Stimulated activated CD8-positive, alpha-beta memory T cell treated with anti-CD3 and anti-CD28 coated beads, Interleukin-12 subunit alpha, Interleukin-12 subunit beta, amount 100 ng/mL, for 1 hour (primary cell): ENCODE measurements around the gene C4A.
"Not testable (repeated sequence)": the region's sequence is repeated elsewhere in the genome, so short reads cannot be mapped to it uniquely, and the experiment has no call there.

Experiments used
- DNase-seq: peaks from one replicate; pipeline ENCODE4 v3.0.0-alpha.2; 2020; ENCODE audit warnings: low read depth

C4A gene

DNA sequence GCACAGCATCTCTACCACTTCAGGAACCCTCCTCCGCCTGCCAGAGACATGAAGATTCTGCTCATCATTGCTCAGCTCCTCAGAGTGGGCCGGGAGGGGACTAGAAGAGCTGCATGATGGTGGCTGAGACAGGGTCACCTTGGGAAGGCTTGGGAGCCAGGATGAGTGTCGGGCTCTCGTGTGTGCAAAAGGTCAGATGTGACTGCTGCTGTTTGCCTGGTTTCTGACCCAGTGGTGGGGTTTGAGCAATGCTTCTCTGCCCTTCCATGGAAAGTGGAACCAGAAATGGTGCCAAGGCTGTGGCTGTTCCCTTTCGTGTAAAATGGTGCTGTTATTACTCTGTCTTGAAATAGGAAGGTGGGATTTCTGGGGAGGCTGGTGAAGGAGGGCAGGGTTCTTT, 859 bp upstream of the C4A start:
- not testable (repeated sequence) for DNase-seq

DNA sequence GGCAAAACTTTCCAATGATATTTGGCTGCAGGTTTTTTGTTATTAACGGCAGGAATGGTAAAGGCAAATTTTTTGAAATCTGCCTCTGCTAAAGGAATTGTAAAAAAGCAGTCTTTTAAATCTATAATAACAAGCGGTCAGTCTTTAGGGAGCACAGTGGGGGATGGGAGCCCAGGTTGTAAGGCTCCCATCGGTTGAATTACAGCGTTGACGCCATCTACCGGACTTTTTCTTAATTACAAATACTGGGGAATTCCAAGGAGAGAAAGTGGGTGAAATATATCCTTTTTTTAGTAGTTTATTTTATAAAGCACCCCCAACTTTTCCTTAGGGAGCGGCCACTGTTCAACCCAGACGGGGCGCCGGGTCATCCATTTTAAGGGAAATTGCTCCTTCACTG, 7.5 kb downstream of the C4A start:
- not testable (repeated sequence) for DNase-seq

DNA sequence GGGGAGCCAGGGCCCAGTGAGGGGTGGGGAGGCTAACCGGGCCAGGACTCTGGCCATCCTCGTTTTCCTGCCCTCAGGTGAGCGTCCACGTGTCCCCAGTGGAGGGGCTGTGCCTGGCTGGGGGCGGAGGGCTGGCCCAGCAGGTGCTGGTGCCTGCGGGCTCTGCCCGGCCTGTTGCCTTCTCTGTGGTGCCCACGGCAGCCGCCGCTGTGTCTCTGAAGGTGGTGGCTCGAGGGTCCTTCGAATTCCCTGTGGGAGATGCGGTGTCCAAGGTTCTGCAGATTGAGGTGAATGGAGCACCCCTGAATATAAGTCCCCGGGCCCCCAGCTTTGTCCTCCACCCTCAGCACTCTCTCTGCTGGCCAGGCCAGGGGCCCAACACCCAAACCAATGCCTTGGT, 12.6 kb downstream of the C4A start:
- not testable (repeated sequence) for DNase-seq

DNA sequence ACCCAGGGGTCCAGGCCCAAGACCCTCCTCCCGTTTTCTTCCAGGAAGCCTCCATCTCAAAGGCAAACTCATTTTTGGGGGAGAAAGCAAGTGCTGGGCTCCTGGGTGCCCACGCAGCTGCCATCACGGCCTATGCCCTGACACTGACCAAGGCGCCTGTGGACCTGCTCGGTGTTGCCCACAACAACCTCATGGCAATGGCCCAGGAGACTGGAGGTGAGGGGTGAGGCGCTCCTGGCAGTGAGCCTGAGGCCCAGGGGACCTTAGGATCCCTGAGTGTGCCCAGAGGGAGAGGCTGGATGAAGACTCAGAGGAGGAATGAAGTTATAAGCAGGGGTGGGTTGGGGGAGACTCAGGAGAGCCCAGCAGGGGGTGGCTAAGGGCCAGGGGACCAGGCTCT, 14.5 kb downstream of the C4A start:
- not testable (repeated sequence) for DNase-seq

GRCh38 chr6:32002546-32003268, 20.9 kb downstream of the C4A start:
- not testable (repeated sequence) for DNase-seq

- not testable (repeated sequence) for DNase-seq
These were observed 21.4 kb downstream of the C4A start for GRCh38 chr6:32003301-32003700.

DNA sequence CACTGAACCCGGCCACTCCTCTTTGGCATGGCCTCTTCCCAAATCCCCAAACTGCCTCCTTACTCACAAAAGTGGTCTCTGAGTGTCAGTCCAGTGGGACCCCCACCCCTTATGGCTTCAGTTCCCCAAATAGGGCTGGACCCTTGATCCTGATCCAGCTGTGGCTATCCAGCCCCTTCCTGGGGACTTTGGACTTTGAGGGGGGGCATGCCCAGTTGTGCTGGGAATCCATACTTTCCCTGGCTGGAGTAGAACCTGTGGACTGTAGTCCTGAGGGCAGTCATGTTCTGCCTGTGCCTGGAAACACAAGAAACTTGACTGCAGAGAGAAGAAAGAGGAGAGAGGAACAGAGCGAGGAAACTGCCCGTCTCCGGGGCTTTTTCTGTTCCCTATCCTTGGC, 22.5 kb downstream of the C4A start:
- DNase-seq: not testable (repeated sequence)

GRCh38 chr6:32004864-32005537, 23.1 kb downstream of the C4A start:
- not testable (repeated sequence) for DNase-seq

DNA sequence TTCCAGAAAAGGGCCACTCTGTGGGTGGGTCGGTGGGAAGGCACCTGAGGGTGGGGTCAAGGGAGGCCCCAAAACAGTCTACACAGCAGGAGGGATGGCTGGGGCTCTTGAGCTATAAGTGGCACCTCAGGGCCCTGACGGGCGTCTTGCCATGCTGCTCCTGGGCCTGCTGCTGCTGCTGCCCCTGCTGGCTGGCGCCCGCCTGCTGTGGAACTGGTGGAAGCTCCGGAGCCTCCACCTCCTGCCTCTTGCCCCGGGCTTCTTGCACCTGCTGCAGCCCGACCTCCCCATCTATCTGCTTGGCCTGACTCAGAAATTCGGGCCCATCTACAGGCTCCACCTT, 23.7 kb downstream of the C4A start:
- DNase-seq: not testable (repeated sequence)

DNA sequence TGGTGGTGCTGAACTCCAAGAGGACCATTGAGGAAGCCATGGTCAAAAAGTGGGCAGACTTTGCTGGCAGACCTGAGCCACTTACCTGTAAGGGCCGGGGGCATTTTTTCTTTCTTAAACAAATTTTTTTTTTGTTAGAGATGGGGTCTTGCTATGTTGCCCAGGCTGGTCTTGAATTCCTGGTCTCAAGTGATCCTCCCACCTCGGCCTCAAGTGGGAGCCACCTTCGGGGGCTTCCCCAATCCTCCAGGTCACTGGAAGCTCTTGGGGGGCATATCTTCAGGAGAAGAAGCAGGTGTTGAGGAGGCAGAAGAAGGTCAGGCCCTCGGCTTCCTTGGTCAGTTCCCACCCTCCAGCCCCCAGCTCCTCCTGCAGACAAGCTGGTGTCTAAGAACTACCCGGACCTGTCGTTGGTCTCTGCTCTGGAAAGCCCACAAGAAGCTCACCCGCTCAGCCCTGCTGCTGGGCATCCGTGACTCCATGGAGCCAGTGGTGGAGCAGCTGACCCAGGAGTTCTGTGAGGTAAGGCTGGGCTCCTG, 24.2 kb downstream of the C4A start:
- DNase-seq: not testable (repeated sequence)

DNA sequence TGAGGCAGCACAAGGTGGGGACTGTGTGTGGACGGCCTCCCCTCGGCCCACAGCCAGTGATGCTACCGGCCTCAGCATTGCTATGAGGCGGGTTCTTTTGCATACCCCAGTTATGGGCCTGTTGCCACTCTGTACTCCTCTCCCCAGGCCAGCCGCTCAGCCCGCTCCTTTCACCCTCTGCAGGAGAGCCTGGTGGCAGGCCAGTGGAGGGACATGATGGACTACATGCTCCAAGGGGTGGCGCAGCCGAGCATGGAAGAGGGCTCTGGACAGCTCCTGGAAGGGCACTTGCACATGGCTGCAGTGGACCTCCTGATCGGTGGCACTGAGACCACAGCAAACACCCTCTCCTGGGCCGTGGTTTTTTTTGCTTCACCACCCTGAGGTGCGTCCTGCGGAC, 25.2 kb downstream of the C4A start:
- DNase-seq: not testable (repeated sequence)

GRCh38 chr6:32008037-32008436, 26.2 kb downstream of the C4A start:
- DNase-seq: not testable (repeated sequence)

DNA sequence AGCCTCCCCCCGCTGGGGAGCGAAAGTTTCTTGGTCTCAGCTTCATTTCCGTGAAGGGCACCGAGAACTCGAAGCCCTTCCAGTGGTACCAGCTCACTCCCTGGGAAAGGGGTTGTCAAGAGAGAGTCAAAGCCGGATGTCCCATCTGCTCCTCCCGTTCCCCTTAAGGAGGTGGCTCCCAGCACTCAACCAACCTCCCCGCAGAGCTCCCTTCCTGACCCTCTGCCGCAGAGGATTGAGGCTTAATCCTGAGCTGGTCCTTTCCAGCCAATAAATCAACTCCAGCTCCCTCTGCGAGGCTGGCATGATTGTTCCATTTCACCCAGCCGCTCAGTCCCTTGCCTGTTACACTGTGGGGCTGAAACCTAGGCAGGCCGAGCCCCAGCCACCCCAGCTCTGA, 26.8 kb downstream of the C4A start:
- DNase-seq: not testable (repeated sequence)

DNA sequence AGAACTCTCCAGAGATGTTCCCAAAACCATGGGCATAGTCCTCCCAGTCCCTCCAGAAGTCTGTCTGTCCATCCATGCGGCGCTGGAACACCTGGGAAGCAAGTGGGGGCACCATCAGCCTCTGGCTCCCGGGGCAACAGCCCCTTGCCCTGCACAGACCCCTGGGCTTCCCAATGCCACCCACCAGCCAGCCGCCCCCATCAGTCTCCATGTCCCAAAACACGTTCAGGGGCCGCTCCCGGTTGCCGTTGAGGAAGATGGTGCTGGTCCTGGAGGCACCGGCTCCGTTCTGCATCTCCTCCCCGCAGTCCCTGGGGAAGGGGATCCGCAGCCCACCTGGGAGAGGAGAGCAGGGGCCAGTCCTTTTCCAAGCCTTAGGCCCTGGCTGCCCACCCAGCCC, 27.7 kb downstream of the C4A start:
- DNase-seq: not testable (repeated sequence)

DNA sequence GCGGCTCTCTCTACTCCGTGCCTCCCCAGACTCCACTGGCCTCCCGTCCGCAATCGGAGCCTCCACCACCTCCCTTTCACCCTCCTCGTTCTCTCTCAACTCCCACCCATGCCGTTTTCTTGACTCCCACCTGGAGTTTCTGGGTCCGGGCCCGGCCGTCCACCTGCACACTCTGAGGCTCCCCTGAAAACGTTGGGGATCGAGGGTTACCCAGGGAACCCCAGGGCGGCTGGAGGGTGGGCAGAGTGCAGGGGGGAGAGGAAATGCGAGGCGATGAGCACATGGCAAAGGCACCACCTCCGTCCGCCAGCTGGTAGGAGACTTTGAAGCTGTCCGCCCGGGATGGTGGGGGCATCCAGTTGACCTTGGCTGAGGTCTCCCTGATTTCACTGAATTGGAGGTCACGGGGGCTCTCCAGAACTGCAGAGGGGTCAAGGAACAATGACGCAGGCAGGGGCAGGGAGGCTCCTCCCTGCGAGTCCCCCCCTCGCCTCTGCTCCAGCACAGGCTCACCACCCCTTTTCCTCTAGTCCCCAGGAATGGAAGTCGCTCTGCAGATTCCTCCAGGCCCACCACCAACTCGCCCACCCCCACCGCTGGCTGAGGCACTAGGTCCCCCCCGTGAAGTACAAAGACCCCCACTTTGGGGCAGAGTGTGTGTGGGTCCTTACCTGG, 29.1 kb downstream of the C4A start:
- DNase-seq: not testable (repeated sequence)

DNA sequence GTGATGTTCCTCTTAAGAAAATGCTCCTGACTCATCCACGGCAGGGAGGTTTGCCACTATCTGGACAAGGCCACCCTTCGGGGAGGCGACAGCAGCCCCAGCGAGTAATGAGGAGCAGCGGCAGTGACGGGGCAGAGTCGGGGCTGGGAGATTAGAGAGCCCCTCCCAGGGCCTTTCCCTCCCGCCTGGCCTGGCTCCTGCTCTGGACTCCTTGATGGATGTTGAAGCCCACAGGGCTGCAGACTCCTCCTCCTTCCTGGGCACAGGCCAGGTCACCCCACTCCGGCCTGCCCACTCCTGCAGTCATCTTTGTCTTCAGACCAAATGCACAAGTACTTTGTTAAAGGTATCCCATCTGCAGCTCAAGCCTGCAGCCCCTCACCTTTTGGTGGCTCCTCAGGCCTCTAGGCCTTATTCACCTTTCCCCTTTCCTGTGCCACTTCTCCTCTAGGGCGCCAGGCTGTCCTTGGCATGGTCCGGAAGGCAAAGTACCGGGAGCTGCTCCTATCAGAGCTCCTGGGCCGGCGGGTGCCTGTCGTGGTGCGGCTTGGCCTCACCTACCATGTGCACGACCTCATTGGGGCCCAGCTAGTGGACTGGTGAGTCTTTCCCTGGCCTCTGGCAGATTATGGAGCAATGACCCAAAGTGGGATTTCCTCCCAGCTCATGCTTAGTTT, 31.2 kb downstream of the C4A start:
- DNase-seq: not testable (repeated sequence)

DNA sequence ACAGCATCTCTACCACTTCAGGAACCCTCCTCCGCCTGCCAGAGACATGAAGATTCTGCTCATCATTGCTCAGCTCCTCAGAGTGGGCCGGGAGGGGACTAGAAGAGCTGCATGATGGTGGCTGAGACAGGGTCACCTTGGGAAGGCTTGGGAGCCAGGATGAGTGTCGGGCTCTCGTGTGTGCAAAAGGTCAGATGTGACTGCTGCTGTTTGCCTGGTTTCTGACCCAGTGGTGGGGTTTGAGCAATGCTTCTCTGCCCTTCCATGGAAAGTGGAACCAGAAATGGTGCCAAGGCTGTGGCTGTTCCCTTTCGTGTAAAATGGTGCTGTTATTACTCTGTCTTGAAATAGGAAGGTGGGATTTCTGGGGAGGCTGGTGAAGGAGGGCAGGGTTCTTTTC, 31.9 kb downstream of the C4A start:
- DNase-seq: not testable (repeated sequence)

DNA sequence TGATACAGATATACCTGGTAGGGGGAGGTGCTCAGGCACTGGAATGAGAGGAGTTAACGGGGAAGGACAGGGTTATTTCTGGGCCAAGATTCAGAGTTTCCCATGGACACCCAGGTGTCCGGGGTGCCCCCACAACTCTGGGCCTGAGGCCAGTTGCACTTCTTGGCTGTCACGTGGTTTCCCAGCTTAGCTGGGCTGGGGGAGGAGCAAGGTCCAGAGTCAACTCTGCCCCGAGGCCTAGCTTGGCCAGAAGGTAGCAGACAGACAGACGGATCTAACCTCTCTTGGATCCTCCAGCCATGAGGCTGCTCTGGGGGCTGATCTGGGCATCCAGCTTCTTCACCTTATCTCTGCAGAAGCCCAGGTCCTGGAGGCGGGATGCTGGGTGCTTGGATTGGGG, 32.7 kb downstream of the C4A start, which contains the start of gene C4B:
TSS of gene C4B (plus strand) at position 249 of the 400 bp plus-strand sequence. CDS start at position 300, 51 bp downstream.
- DNase-seq: not testable (repeated sequence)

DNA sequence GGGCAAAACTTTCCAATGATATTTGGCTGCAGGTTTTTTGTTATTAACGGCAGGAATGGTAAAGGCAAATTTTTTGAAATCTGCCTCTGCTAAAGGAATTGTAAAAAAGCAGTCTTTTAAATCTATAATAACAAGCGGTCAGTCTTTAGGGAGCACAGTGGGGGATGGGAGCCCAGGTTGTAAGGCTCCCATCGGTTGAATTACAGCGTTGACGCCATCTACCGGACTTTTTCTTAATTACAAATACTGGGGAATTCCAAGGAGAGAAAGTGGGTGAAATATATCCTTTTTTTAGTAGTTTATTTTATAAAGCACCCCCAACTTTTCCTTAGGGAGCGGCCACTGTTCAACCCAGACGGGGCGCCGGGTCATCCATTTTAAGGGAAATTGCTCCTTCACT, 40.2 kb downstream of the C4A start:
- DNase-seq: not testable (repeated sequence)

GRCh38 chr6:32028631-32029030, 46.8 kb downstream of the C4A start:
- DNase-seq: not testable (repeated sequence)

GRCh38 chr6:32029553-32029952, 47.7 kb downstream of the C4A start:
- not testable (repeated sequence) for DNase-seq
